HG02623 (cell line): ENCODE measurements around the gene PLOD2.

Experiments used
- ATAC-seq: cut with Tn5 transposase; IDR thresholded peaks from one replicate; pipeline ENCODE4 v1.9.1; 2021; ENCODE audit warnings: moderate library complexity; ENCODE audit not compliant: unreplicated experiment

The PLOD2 gene

DNA sequence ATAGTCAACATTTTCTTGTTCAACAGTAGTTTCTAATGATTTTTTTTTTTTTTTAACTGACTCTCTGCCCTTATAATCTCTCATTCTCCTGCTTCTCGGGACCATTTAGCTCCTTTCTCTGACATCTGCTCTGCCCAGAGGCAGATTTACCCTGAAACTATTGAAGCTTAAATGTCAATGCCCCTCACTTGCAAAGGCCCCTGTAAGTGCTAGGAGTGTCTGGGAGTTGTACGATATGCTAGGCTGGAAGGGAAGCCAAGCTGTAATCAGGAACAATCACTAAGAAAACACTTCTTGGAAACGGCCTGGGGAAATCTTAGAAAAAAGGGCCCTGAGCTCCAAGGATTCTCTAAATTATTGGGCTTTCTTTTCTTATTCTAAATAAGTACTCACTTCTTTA, 5.8 kb upstream of the PLOD2 start:
- ATAC-seq, result no peak

DNA sequence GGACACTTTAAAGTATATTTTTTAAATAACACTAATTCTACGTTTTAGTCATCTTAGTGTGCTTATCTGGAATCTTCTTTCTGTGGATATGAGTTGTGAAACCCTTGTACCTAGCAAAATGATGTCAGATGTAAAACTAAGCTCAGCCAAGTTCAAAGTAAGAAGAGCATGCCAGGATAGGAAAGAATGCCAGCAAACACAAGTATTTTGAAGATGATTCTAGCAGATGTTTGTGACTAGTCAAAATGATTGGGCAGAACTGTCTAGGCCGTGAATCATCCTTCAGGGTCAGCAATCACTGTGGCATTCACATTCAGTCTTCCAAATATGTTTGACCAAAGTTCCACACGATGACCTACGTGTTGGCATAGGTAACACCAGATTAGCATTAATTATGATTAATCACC, 5.4 kb upstream of the PLOD2 start:
- ATAC-seq, result no peak

DNA sequence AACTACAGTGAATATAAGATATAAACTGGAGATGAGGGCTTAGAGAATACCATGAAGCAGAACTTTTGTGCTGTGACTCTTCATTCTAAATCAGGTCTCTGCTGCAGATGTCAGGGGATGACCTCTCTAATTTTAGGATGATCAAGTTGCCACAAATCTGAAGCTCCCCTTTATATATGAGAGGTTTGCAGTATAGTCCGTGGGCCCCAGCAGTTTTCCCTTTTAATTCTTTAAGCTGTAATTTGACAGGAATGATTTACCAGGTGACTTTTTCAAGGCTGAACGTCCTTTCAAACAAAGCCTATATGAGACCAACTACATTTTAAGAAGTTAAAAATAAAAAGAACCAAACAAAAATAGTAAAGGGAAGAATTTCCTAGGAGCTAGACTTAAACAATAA, 4.9 kb upstream of the PLOD2 start:
- no peak for ATAC-seq

DNA sequence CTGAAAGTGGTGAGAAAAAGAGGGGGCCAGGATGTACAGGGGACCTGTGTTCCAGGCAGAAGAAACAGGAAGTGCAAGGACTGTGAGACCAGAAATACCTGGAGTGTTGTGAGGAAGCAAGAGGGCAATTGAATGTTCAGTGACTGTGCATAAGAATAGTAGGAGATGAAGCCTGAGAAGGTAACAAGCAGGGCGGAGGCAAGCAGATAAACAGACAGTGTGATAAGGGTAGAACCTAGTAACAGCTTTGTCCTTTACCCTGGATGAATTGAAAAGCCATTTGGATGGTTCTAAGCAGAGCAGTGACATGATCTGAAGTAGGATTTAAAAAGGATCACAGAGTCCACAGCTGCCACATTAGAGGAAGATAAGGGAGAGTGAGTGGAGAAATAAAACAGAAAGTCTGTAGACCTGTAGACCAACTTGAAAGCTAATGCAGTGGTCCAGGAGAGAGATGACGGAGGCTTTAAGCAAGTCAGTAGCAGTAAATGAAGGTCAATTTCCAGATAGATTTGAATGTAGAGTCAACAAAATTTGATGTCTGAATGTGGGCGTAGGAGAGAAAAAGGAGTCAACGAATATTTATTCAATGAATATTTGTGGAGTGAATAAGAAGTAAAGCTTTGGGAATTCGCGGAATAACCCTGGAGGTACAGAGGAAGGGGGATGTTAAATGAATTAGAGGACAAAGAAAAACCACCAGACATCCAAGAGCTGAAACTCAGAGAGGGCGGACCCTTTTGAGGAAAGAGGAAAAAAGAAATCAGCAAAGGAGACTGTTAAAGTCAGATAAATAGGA, 4.2 kb upstream of the PLOD2 start:
- ATAC-seq, result no peak

DNA sequence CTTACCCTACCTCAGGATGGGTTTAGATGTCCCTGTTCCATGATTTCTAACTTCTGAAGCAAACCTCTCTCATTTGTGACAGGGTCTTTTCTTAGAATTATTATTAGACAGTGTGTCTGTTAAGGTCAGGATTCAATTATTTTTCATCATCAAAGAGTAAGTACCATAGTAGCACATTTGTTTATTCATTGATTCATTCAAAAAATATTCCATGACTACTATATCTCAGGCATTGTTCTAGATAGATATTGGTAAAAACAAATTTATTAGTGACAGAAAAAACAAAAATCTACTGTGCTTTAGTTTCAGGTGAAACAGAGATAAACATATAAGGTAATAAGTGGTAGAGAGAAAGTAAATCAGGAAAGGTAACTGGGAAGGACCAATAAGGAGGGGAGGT, 3.5 kb upstream of the PLOD2 start:
- no peak for ATAC-seq

DNA sequence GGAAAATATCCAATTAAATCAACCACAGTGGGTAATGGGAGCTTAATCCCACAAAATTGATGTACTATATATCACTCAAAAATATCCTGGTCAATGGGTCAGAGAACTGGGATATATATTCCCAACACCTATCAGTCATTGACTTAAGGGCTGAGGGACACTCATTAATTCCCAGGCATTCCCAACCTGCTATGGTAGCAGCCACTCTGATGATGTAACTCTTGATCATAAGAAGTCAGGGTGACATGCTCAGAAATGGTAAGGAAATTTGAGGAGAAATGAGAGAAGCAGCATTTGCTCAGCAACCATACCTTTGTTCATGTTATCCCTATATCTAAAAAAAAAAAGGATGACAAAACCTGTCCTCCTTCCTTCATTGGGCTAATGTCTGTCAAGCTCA, 3.1 kb upstream of the PLOD2 start:
- ATAC-seq, result no peak

DNA sequence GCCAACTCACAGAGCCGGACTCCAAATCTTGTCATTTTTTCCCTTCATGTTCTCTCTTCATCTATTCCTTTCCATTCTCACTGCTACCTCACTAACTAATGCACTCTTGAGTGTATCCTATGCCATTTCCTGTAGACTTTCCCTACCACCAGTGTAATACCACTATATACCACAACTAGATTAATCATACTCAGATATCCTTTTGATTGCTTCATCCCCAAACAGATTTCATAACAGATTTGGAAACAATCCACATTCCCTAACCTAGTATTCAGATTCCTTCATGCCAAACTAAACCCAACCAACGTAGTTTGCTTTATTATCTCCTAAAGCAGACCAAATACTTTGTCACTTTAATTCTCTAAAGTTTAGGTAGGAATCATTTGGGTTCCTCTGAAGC, 2.6 kb upstream of the PLOD2 start:
- no peak for ATAC-seq

DNA sequence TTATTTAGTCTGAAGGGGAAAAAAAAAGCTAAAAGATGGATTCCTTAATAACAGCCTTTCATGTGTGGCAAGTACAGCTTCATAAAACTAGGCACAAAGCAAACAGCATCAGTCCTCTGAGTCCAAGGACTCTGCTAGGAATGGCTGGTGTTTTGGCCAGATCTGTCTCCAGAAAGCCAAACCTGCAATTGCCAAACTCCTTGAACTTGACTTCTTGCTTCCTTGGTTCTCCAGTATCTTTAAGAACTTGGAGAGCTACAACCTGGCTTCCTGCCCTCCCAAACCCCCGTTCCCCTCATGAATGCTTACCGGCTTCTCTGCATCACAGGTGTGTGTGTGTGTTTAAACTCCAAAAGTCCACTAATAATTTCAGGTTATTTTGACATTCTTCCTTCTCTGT, 1.6 kb upstream of the PLOD2 start:
- no peak for ATAC-seq

DNA sequence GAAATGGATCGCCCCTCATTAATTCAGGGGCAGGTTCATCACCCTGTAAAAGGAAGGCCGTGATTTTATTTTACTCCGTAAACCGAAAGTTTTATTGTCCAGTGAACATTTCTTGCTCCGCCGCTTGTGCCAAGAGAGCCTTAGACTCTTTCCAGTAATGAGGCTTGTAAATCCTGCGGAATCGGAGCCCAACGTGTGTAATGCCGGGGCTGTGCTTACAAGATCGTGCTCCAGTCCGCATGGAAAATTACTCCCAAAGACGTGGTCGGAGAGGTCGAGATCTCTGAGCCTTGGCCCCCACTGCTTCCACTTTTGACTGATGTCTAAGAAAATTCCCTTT, 649 bp upstream of the PLOD2 start:
- ATAC-seq, result no peak

DNA sequence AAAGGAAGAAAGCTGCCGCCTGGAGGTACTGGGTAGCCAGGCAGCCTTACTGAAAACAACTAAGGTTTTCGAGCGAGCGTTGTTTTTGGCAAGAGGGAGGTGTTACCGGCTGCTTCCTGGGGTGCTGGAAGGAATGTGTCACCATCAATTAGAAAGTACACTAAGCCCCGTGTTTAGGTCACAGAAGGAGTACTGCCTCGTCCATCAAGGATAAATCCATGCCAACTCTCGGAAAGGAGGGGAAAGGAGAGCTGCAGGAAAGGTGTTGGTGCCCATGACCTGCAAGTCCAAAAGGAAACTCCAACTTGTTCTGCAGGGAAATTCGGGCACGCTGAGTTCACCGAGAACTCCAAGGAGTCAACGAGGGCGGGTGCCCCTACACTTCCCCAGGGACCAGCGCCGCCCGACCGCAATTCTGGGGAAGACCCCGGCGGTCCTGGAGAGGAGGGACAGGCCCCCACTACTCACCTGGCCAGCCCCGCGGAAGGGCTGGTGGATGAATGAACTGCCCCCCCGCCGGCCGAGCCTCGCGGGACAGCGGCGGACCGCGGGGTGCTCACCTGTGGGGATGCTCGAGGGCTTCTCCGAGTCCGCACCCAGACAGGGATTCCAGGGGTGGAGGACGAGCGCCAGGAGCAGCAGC, 542 bp downstream of the PLOD2 start:
- no peak for ATAC-seq

DNA sequence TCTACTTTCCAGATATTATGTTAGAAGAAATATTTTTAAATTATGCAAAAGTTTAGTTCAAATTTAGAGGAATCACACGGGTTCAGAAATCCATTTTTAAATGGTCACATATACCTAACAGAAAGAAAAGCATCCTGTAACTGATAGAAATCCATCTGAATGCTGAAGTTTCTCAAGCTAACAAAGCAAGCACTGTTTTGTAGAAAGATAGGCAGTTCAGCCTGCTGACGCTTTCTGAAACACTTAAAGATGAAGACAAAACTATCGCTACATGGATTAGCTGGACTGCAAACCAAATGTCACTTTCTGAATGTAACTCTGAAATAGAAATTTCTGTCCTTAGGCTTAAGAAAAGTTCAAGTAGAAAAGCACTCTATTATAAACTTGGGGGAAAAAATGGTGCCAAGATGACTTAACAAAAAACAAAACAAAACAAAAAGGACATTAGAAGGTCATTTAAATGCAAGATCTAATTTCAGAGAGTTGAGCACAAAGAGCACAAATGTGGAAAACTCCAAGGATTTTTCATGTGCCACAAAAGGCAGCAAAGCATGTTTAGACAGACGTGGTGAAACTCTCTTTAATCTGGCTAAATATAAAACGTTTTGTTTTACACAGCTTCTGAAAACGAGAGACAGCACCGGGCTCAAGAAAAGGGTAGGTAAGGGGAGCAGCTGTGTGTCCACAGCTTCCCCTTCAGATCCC, 1.2 kb downstream of the PLOD2 start:
- ATAC-seq, result no peak

DNA sequence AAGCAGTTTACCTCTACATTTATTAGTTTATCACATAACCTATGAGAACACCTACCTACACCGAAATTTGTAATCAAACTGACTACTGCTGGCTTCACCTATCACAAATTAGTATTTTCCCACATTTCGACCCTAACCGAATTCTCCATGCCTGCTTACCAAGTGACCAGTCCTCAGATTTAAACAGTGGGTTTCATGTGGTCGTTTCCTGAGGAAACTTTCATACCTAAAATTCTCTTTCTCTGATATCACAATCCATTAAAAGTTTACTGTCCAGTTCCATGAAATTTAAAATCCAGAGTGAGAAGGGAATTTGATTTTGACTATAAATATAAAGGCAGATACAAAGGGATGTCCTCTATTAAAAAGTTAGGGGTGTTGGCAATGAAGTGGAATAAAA, 1.9 kb downstream of the PLOD2 start:
- ATAC-seq, result no peak

DNA sequence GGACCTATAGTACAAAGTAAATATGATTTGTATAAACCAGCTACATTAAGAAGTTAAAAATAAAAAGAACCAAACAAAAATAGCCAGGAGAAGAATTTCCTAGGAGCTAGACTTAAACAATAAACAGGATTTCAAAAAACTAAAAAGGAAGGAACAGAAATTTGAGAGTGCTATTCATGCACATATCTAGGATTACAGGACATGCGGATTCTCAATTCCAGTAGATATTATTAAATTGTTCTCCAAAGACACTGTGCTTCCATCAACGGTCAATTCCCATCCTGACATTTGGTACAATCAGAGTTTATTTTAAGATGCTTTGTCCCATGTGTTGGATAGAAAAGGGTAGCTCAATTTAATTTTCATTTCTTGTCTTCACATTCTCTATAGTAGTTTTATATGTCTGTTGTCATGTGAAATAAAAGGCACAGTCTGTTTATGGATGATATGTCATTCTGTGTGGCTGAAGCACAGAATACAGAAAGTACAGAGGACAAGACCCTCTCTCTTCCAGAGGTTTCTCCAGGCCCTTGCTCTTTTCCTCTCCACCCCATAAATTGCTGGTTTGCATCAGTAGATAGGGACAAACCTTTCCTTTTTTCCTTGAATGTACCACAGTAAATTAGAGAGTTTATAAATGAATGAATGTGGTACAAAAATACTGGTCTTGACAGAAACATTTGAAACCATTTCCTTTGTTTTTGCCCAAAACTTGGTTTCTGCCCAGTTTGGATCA, 3.5 kb downstream of the PLOD2 start:
- no peak for ATAC-seq

DNA sequence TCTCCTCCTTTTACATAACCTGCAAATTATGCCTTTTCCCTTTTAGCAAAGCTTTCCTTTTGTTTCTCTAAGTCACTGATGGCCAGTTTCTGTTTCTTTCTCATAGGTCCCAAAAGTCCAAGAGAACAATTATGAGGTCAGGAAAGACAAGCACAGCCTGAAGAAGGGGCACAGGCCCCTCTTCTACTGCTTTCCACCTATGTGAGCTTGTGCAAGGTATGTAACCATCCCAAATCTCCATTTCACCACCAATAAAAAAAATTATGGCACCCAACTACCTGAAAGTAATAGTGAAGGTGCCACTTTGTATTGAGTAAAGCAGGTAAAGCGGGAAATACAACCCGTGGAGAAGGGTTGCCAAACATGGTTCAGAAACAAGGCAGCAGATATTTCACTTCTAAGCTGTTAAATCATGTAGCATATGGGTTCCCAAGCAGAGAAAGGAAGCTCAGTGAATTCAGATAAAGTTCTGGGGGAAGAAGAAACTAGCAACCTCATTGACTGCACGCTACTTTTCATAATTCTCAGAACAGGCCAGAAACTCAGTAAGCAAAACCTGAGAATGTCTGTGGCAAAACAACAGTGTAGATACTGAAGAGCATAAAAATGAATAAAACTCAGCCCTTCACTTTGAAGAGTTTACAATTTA, 4.2 kb downstream of the PLOD2 start:
- ATAC-seq, result no peak

DNA sequence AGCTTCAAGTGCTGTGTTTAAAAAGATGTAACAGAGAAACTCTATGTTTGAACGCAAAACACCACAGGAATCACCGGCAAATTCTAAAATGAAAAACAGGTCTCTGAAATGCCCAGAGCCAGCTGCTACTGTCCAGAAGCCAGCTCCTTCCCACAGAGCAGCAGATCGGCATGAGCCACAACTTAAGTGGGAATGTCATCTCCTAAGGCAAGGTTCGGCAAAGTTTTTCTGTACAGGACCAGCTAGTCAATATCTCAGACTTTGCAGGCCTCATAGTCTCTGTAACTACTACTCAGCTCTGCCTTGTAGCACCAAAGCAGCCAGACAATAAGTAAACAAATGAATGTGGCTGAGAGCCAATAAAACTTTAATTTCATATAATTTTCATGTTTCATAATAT, 4.9 kb downstream of the PLOD2 start:
- ATAC-seq, result no peak

DNA sequence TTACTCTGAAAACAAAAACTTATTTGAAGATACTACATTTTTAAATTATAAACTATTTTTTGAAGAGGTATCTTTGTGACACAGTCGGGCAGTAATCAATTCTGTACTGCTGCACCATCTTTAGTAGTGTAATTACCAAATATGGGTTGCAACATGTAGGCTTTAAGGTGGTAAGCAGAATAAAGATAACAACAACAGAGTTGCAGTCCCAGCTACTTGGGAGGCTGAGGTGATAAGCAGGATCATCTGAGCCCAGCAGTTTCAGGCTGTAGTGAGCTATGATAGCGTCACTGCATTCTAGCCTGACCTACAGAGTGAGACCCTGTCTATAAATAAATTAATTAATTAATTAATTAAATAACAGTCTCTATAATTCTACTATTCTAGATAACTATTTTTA, 6.0 kb downstream of the PLOD2 start:
- ATAC-seq, result no peak

DNA sequence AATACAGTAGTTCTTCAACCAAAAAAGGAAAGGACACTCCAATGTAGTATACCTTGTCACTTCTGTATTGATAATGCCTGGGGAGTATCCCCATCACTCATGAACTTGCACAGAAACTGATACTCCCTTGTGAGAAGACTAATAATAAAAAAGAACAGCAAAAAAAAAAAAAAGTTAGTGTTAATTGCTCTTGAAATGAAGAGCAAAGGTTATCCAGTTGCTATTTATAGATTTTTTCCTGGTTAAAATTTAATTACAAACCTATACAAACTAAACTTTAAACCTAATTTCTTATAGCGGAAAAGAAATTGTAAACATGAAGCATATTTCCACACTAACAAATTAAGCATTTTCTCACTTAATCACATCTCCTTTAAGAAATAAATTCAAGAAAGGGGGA, 6.7 kb downstream of the PLOD2 start:
- ATAC-seq, result no peak

DNA sequence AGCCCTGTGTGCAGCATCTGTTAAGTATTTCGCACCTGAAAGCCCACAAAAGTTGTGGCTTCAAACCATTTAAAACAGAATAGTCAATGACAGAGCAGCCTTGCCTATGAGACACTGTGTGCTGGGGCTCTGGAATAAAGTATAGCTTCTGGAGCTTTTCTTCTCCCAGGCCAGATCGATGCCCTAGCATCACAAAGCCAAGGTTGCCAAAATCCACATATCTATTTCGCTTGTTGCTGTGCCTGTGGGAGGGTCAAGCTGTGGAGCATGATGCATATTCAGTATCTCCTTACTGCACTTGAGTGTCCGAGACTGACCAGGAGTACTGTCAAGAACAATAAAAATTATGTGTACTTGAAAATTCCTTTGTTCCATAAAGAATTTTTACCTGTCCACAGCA, 7.6 kb downstream of the PLOD2 start:
- ATAC-seq, result no peak

DNA sequence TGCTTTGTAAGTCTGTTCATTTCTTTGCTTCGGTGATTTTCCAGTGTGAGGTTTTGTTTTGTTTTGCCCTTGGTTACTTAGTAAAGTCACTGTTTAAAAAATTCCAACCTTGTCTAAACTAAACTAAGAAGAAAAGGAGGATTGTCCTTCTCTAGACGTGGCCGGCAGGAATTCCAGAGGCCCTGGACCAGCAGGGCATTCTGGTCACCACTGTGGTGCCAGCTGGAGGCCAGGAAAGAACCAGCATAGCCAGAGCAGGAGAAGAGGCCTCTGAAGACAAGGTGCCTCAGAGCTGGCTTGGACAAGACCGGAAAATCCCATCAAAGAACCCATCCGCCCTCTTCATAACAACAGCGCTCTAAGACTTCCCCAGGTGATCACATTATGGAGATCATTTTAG, 8.2 kb downstream of the PLOD2 start:
- no peak for ATAC-seq

DNA sequence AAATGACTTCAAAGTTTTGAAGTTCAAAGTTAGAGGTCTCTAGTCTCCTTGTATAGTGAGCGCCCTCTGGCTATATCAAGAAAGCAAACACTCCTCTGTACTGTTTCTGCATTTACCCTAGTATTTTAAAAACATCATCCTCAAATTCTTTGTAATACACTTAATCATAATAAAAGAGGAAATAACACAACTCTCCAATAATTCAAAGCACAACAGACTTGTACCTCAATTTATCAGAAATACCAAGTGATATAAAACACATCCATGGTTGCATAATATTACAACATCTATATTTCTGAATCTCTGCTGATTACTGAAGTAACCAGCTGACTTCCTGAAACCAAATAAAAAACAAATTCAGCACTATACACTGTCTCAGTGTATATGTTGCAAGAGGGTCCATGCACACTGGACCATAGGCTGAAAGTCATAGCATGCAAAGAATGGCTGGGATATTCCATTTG, 12.5 kb downstream of the PLOD2 start:
- no peak for ATAC-seq

DNA sequence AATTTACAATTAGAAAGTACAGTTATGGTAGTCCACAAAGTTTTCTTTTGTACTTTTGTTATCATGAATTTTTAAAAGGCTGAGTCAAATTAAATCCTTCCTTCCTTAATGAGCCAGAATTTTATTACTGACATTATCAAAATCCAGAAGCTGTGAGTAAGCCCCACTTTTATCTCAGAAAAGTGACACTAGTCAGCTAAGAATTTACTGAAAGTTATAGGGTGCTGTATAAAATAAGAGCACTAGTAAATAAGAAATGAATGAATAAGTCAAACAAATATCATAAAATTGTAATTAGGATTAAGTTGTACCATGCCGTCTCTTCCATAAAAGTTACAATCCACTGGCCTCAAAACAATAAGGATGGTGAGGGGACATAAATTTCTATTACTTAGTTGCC, 15.3 kb downstream of the PLOD2 start:
- no peak for ATAC-seq
